Activated CD8-positive, alpha-beta memory T cell treated with anti-CD3 and anti-CD28 coated beads for 48 hours (primary cell): ENCODE results near the gene CFAP99.
"Not testable (repeated sequence)": the region's sequence is repeated elsewhere in the genome, so short reads cannot be mapped to it uniquely, and the experiment has no call there.

Experiments
- DNase-seq, 3 experiments: peaks; one replicate each; pipeline ENCODE4 v3.0.0-alpha.2; 2020; ENCODE audit warnings: low read depth in 2 of 3, low spot score in 2 of 3

The CFAP99 gene

GRCh38 chr4:2418650-2419571, at the start of gene CFAP99:
Gene CFAP99, plus strand, starts transcription at chr4:2418955.
- peak; percentile 89 to 94 (median 93) for DNase-seq

GRCh38 chr4:2370597-2371320, 48.0 kb upstream of the CFAP99 start:
- DNase-seq: no peak

GRCh38 chr4:2371765-2372487, 46.8 kb upstream of the CFAP99 start:
- no peak for DNase-seq

GRCh38 chr4:2372488-2373030, 46.2 kb upstream of the CFAP99 start:
- no peak for DNase-seq

- no peak for DNase-seq
These were observed 45.2 kb upstream of the CFAP99 start for GRCh38 chr4:2373532-2373931.

- no peak for DNase-seq
These were observed 43.3 kb upstream of the CFAP99 start for GRCh38 chr4:2375427-2375826.

- no peak for DNase-seq
These were observed 41.5 kb upstream of the CFAP99 start for GRCh38 chr4:2377241-2377640.

- no peak for DNase-seq
These were observed 40.4 kb upstream of the CFAP99 start for GRCh38 chr4:2378401-2378800.

GRCh38 chr4:2378898-2379297, 39.9 kb upstream of the CFAP99 start:
- no peak for DNase-seq

- not testable (repeated sequence) for DNase-seq
These were observed 38.2 kb upstream of the CFAP99 start for GRCh38 chr4:2380589-2380988.

GRCh38 chr4:2382769-2383202, 36.0 kb upstream of the CFAP99 start:
- not testable (repeated sequence) for DNase-seq

GRCh38 chr4:2383220-2383631, 35.5 kb upstream of the CFAP99 start:
- not testable (repeated sequence) for DNase-seq

GRCh38 chr4:2383760-2384159, 35.0 kb upstream of the CFAP99 start:
- DNase-seq: no peak

- no peak for DNase-seq
These were observed 34.5 kb upstream of the CFAP99 start for GRCh38 chr4:2384245-2384644.

GRCh38 chr4:2385516-2385915, 33.2 kb upstream of the CFAP99 start:
- DNase-seq: no peak

GRCh38 chr4:2386717-2387116, 32.0 kb upstream of the CFAP99 start:
- no peak for DNase-seq

- no peak for DNase-seq
These were observed 31.5 kb upstream of the CFAP99 start for GRCh38 chr4:2387218-2387617.

GRCh38 chr4:2387829-2388228, 30.9 kb upstream of the CFAP99 start:
- no peak for DNase-seq

- no peak for DNase-seq
These were observed 30.1 kb upstream of the CFAP99 start for GRCh38 chr4:2388429-2389182.

- DNase-seq: no peak
These were observed 29.1 kb upstream of the CFAP99 start for GRCh38 chr4:2389691-2390090.
